Stomach (tissue), 9 donors: ENCODE measurements around the gene GPR158. TPM values are rescaled to one million over a fixed set of nuclear protein-coding genes. Genes with fewer than 3 reads are reported as not detected.

Experiments
- DNase-seq, 2 donors: peaks; one replicate each; pipeline versions ENCODE4 v3.0.0 to v3.0.0-alpha.2; 2013 to 2019
- H3K27ac ChIP-seq, 5 donors: fragments of 200-600 bp in 4 of 5; sonication (generic) in 4 of 5; one replicate each; pipeline ENCODE4 v1.5.1; 2013 to 2019; ENCODE audit warnings: mild to moderate bottlenecking in 1 of 5, moderate library complexity in 1 of 5
- H3K27me3 ChIP-seq, 3 donors: fragments of 200-600 bp; sonication (generic); one replicate each; pipeline ENCODE4 v1.5.1; 2017 to 2019; ENCODE audit warnings: mixed run types in 1 of 3
- H3K36me3 ChIP-seq, 4 donors: fragments of 200-600 bp; sonication (generic); 1 replicate in 3 of 4; 2 replicates in 1 of 4; pipeline ENCODE4 v1.5.1; 2016 to 2019
- H3K4me1 ChIP-seq, 4 donors: fragments of 200-600 bp; sonication (generic); one replicate each; pipeline ENCODE4 v1.5.1; 2016 to 2019
- H3K4me3 ChIP-seq, 4 donors: fragments of 200-600 bp; sonication (generic) in 3 of 4; one replicate each; pipeline ENCODE4 v1.5.1; 2016 to 2019; ENCODE audit warnings: mild to moderate bottlenecking in 1 of 4
- H3K9me3 ChIP-seq, 4 donors: fragments of 200-600 bp; sonication (generic); one replicate each; pipeline ENCODE4 v1.5.1; 2016 to 2019
- CTCF ChIP-seq, 7 experiments: fragments of 450-650 bp in 4 of 7; fragments of 200-600 bp in 3 of 7; sonication (generic) in 3 of 7; IDR thresholded peaks; one replicate each; pipeline ENCODE4 v1.5.1; 2016 to 2019; ENCODE audit warnings: antibody characterized with exemption in 7 of 7, control low read depth in 2 of 7, mild to moderate bottlenecking in 1 of 7
- EP300 ChIP-seq: sonication (generic); formaldehyde crosslinking; IDR thresholded peaks from one replicate; pipeline ENCODE4 v1.6.1; 2017; ENCODE audit warnings: antibody characterized with exemption
- POLR2A ChIP-seq, 4 donors: fragments of 450-650 bp; IDR thresholded peaks; one replicate each; pipeline ENCODE4 v1.6.1; 2016; ENCODE audit warnings: antibody characterized with exemption in 4 of 4, control low read depth in 2 of 4, mild to moderate bottlenecking in 1 of 4, moderate library complexity in 1 of 4
- POLR2AphosphoS5 ChIP-seq, 3 donors: sonication (generic); formaldehyde crosslinking; IDR thresholded peaks; one replicate each; pipeline ENCODE4 v1.6.1; 2016; ENCODE audit warnings: antibody characterized with exemption in 3 of 3
- WGBS, 5 donors: extraction: QIAGEN DNeasy Blood & Tissue Kit in 3 of 5; methylation state at CpG; one replicate each; pipeline versions ENCODE4 v1.1.5 to v1.1.7; 2013 to 2018; 5-methylcytosine and 5-hydroxymethylcytosine counted together
- intact Hi-C: fragments of 100-400 bp; cut with DNase I; formaldehyde crosslinking; loops from one replicate; pipeline ENCODE4 v1.15.1; 2023; ENCODE audit warnings: low total_unique reads
- polyA plus RNA-seq, 3 donors: library from polyadenylated mRNA; stranded (reverse); fragments of 200-250 nt; gene quantifications; one replicate each; pipeline ENCODE4 v1.2.3, GENCODE V29; 2013
- total RNA-seq, 5 donors: library from RNA; depleted of rRNA; stranded (reverse); fragments of >200 nt; gene quantifications; one replicate each; pipeline versions ENCODE4 v1.1.0 to v1.2.3, GENCODE V29; 2014 to 2016
- donor health status: healthy with polysubstance abuse.
- donor health status: Bipolar disorder and iron deficiency.
- donor health status: healthy.

The GPR158 gene
- total and polyA plus RNA-seq, 8 donors, result 0.05 to 1.1 (median 0.20) TPM; not detected in 4

- no peak for DNase-seq
- H3K4me1 ChIP-seq, result no peaks in the 10 kb centered on the region
- H3K9me3 ChIP-seq, result peaks cover 0 to 20% (median 6%) of the 10 kb centered on the region in 4 donors
- intact Hi-C loops, result no loop called here
- H3K27ac ChIP-seq, result no peak overlapping the region
- H3K27me3 ChIP-seq, result no peaks in the 10 kb centered on the region
- no peak overlapping the region for H3K4me3 ChIP-seq
- no peak for TF ChIP-seq POLR2AphosphoS5 (IDR thresholded peaks at IDR 0.05)
- no peak for TF ChIP-seq EP300
- TF ChIP-seq POLR2A (IDR thresholded peaks at IDR 0.05), result no peak
- no peak for TF ChIP-seq CTCF (IDR thresholded peaks at IDR 0.05)
- no peaks in the 10 kb centered on the region for H3K36me3 ChIP-seq
Observed at GRCh38 chr10:25383686-25384085, 208.9 kb downstream of the GPR158 start.

DNA sequence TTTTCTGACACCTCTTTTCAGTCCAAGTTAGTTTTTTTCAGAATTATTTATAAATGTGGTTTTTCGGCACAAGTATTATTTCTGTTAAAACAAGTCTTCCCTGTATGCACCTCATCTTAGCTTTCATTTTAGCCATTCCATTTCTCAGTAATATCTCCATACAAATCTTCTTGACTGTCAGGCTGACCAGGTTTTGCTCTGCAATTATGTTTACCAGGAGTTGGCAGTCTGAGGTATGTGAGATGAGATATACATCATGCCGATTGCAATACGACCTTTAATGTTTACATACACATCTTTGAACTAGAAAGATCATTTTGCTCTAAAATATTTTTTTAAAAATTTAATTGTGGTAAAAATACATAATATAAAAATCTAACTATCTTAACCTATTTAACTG is 209.8 kb downstream of the GPR158 start:
- Histone ChIP-seq H3K9me3 (peaks cover 8 to 29% (median 15%) of the 10 kb centered on the region in 4 donors), H3K27ac (no peak overlapping the region), H3K27me3 (no peaks in the 10 kb centered on the region), H3K4me1 (no peaks in the 10 kb centered on the region), H3K36me3 (no peaks in the 10 kb centered on the region), H3K4me3 (no peak overlapping the region)
- TF ChIP-seq EP300, result no peak
- no peak for TF ChIP-seq CTCF (IDR thresholded peaks at IDR 0.05)
- no peak for TF ChIP-seq POLR2A (IDR thresholded peaks at IDR 0.05)
- no peak for TF ChIP-seq POLR2AphosphoS5 (IDR thresholded peaks at IDR 0.05)
- DNase-seq, result no peak
- WGBS, 5 donors, result 59 to 71% (median 67%) methylated on average over 3 of the region's 3 CpGs
- intact Hi-C loops, result no loop called here

DNA sequence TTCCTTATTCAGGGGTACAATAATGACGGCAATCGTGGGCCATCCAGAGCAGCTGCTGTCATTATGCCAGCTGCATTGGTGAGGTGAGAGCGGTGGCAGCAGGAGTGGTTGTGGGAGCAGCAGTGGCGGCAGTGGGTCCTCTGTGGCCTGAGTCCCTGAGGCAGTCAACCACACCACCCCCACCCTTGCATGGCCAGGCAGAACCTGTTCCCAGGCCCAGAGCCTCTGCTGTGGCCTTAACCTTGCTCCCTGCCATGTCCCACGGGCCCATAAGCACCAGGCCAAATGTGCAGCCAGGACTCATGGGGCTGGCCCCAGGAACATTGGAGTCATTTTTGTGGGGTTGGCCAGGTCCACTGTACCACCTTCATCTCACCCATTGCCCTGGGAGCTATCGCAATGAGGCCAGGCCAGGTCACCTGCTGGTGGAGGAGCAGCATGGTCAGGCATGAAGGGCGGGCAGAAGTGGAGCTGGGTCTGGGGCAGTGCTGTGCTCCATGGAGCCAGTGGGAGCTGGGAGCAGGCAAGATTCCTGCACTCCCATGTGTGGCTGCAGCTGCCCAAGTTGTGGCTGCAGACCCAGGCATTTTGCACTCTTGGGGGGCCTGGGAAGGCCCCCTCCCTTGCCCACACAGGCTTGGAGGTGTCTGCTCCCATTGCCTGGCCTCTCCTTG is 213.5 kb downstream of the GPR158 start:
- DNase-seq, result no peak
- Histone ChIP-seq H3K9me3 (peaks cover 13 to 48% (median 29%) of the 10 kb centered on the region in 4 donors), H3K27ac (no peak overlapping the region), H3K4me1 (no peaks in the 10 kb centered on the region), H3K27me3 (no peaks in the 10 kb centered on the region), H3K36me3 (no peaks in the 10 kb centered on the region), H3K4me3 (no peak overlapping the region)
- TF ChIP-seq POLR2A (IDR thresholded peaks at IDR 0.05), result no peak
- no peak for TF ChIP-seq EP300
- TF ChIP-seq POLR2AphosphoS5 (IDR thresholded peaks at IDR 0.05), result no peak
- no peak for TF ChIP-seq CTCF (IDR thresholded peaks at IDR 0.05)
- 72 to 95% (median 91%) methylated on average over 5 to 7 of the region's 7 CpGs for WGBS, 5 donors
- intact Hi-C loops, result no loop called here

DNA sequence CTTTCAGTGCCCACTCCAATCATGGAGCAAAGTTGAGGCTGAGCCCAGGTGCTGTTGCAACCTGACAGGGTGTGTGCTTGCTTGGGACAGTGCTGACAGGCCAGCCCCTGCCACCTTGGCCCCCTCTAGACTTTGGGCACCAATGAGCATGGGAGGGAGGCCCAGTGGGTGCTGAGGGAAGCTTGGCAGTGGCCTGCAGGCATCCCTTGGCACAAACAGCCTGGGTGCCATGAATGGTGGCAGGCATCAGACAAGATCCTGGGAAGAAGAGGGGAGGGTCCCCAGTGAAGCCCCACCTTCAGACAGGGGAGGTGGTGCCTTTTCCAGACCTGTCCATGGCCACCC is 214.0 kb downstream of the GPR158 start:
- TF ChIP-seq EP300 (no peak), POLR2AphosphoS5 (IDR thresholded peaks at IDR 0.05) (no peak), POLR2A (IDR thresholded peaks at IDR 0.05) (no peak), CTCF (IDR thresholded peaks at IDR 0.05) (no peak)

More for the DNA sequence above, 214.0 kb downstream of the GPR158 start:
- Histone ChIP-seq H3K27me3 (no peaks in the 10 kb centered on the region), H3K36me3 (no peaks in the 10 kb centered on the region), H3K4me1 (no peaks in the 10 kb centered on the region), H3K27ac (no peak overlapping the region), H3K9me3 (peaks cover 13 to 48% (median 29%) of the 10 kb centered on the region in 4 donors), H3K4me3 (no peak overlapping the region)
- intact Hi-C loops, result no loop called here
- DNase-seq, result no peak
